Thyroid gland (tissue), 4 donors: ENCODE results near the gene UBP1.
"Not testable (repeated sequence)": the region's sequence is repeated elsewhere in the genome, so short reads cannot be mapped to it uniquely, and the experiment has no call there.

Experiments used
- POLR2A ChIP-seq, 2 donors: fragments of 450-650 bp; IDR thresholded peaks; one replicate each; pipeline ENCODE4 v1.6.1; 2017; ENCODE audit warnings: antibody characterized with exemption in 2 of 2, mild to moderate bottlenecking in 2 of 2, moderate library complexity in 1 of 2
- TF ChIP-seq, protein P1 (sequence below), 6 experiments: fragments of 200-600 bp in 3 of 6; fragments of 450-650 bp in 3 of 6; sonication (generic) in 3 of 6; IDR thresholded peaks; one replicate each; pipeline ENCODE4 v1.5.1; 2016 to 2019; ENCODE audit warnings: antibody characterized with exemption in 6 of 6, mild to moderate bottlenecking in 2 of 6, inconsistent platforms in 1 of 6, moderate library complexity in 1 of 6

DNA sequence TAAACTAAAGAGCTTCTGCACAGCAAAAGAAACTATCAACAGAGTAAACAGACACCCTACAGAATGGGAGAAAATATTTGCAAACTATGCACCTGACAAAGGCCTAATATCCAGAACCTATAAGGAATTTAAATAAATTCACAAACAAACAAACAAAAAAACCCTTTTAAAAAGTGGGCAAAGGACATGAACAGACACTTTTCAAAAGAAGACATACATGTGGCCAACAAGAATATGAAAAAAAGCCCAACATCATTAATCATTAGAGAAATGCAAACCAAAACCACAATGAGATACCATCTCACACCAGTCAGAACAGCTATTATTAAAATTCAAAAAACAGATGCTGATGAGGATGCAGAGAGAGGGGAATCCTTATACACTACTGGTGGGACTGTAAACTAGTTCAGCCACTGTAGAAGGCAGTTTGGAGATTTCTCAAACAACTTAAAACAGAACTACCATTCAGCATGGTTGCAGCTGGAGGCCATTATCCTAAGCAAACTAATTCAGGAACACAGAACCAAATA is 101.2 kb downstream of the UBP1 start:
- TF ChIP-seq, protein P1, sequence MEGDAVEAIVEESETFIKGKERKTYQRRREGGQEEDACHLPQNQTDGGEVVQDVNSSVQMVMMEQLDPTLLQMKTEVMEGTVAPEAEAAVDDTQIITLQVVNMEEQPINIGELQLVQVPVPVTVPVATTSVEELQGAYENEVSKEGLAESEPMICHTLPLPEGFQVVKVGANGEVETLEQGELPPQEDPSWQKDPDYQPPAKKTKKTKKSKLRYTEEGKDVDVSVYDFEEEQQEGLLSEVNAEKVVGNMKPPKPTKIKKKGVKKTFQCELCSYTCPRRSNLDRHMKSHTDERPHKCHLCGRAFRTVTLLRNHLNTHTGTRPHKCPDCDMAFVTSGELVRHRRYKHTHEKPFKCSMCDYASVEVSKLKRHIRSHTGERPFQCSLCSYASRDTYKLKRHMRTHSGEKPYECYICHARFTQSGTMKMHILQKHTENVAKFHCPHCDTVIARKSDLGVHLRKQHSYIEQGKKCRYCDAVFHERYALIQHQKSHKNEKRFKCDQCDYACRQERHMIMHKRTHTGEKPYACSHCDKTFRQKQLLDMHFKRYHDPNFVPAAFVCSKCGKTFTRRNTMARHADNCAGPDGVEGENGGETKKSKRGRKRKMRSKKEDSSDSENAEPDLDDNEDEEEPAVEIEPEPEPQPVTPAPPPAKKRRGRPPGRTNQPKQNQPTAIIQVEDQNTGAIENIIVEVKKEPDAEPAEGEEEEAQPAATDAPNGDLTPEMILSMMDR (IDR thresholded peaks at IDR 0.05) = not testable (repeated sequence)
- not testable (repeated sequence) for TF ChIP-seq POLR2A (IDR thresholded peaks at IDR 0.05)
